Measurements from ENCODE around the gene DSCAM.

DNA sequence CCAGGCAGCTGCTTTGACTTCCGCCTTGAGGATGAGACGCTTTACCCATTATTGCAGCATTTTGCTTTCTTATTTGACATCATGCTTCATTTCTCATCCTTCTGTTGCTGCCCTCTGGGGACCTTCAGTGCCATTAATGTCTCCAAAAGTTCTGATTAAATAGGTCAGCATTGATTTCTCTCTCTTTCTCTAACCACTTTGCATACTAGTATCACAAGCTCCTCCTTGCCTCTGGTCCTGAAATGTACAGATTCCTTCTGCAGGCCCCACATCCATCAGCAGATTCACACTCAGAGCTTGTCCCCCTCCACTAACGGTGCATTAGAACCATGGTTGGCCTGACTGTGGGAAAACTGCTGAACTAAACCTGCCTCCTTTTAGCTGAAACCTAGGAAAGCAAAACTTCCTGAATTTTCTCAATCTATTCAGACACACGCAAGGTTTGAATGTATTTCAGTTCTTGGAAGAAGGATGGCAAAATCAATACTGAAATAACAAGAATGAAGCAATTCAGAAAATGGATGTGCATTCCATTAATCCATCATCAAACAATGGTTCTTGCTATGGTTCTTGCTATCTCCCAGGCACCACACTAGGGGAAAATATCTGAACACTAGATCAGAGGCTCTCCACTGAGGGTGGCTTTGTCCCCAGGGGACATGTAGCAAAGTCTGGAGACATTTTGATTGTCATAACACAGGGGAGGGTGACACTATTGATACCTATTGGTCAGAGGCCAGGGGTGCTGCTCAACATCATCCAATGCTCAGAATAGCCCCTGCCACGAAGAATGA is 825.2 kb downstream of the DSCAM start:
- TF ChIP-seq, protein P1, sequence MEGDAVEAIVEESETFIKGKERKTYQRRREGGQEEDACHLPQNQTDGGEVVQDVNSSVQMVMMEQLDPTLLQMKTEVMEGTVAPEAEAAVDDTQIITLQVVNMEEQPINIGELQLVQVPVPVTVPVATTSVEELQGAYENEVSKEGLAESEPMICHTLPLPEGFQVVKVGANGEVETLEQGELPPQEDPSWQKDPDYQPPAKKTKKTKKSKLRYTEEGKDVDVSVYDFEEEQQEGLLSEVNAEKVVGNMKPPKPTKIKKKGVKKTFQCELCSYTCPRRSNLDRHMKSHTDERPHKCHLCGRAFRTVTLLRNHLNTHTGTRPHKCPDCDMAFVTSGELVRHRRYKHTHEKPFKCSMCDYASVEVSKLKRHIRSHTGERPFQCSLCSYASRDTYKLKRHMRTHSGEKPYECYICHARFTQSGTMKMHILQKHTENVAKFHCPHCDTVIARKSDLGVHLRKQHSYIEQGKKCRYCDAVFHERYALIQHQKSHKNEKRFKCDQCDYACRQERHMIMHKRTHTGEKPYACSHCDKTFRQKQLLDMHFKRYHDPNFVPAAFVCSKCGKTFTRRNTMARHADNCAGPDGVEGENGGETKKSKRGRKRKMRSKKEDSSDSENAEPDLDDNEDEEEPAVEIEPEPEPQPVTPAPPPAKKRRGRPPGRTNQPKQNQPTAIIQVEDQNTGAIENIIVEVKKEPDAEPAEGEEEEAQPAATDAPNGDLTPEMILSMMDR (IDR thresholded peaks at IDR 0.05; ENCODE audit: insufficient read depth, low read length, poor library complexity, severe bottlenecking), result no peak
- TF ChIP-seq EZH2phosphoT487 (conservative IDR thresholded peaks at IDR 0.05; ENCODE audit: low read length), result no peak

Data from SU-DHL-6 (cell line).